Measurements from ENCODE around the gene AIG1. TPM values are rescaled to one million over a fixed set of nuclear protein-coding genes. Genes with fewer than 3 reads are reported as not detected.

AIG1 gene
- total and polyA plus RNA-seq, 2 of the 4 experiments (the other 2 are of a cell fraction), result 21.3 to 27.1 TPM

- Histone ChIP-seq H3K9ac (ENCODE audit: low read depth, low read length) (no peak overlapping the region), H3K4me3 (ENCODE audit: insufficient read depth, low read depth, low read length) (no peak overlapping the region), H3K23ac (ENCODE audit: low read depth, low read length) (no peak overlapping the region), H2AFZ (replicated peaks; ENCODE audit: low read length, poor library complexity) (no peak overlapping the region), H3K4me1 (ENCODE audit: control insufficient read depth, insufficient read depth, low read length) (no peaks in the 10 kb centered on the region), H3K9me3 (ENCODE audit: control insufficient read depth, insufficient read depth, low read length) (0 out of 2 replicates have a peak, but pooled peaks cover 2% of the 10 kb centered on the region), H3K4ac (ENCODE audit: low read depth, low read length) (no peak overlapping the region), H3K27ac (ENCODE audit: insufficient read depth, low read length) (no peak overlapping the region), H4K91ac (ENCODE audit: insufficient read depth, low read depth, low read length) (no peak overlapping the region), H2AK9ac (replicated peaks; ENCODE audit: low read depth, low read length, poor library complexity) (no peak overlapping the region), H3K27me3 (ENCODE audit: control insufficient read depth, insufficient read depth, low read length) (no peaks in the 10 kb centered on the region), H3K56ac (ENCODE audit: extremely low read depth, insufficient read depth, low read length) (no peak overlapping the region), H4K8ac (ENCODE audit: low read depth in 2 of 2, low read length in 2 of 2) (no peak overlapping the region), H2AK5ac (ENCODE audit: low read depth, low read length) (no peak overlapping the region), H3K36me3 (ENCODE audit: control insufficient read depth, insufficient read depth, low read length) (no peaks in the 10 kb centered on the region), H3K9me1 (ENCODE audit: insufficient read depth, low read length) (no peaks in the 10 kb centered on the region), H3K18ac (ENCODE audit: low read depth, low read length) (no peak overlapping the region), H4K20me1 (ENCODE audit: insufficient read depth, low read length) (no peaks in the 10 kb centered on the region), H3K79me1 (ENCODE audit: low read depth in 1 of 2, low read length in 2 of 2) (no peaks in the 10 kb centered on the region), H2BK20ac (ENCODE audit: low read depth, low read length) (no peak overlapping the region), H2BK15ac (ENCODE audit: low read depth, low read length) (no peak overlapping the region), H3K4me2 (ENCODE audit: low read depth, low read length) (no peak overlapping the region), H2BK120ac (ENCODE audit: low read depth, low read length) (no peak overlapping the region), H3K14ac (replicated peaks; ENCODE audit: low read depth, low read length) (no peak overlapping the region), H4K5ac (ENCODE audit: low read depth, low read length) (no peak overlapping the region), H2BK5ac (ENCODE audit: low read depth, low read length, poor library complexity, severe bottlenecking) (no peak overlapping the region)
- no CpG with 5 or more reads among the region's 2 CpGs for WGBS, 2 experiments (ENCODE audit: extremely low coverage in 2 of 2, insufficient read length in 1 of 2)
- dilution Hi-C loops (cut with HindIII; ENCODE audit: low sequenced_read_pairs, unreplicated experiment), result no loop called here
- intact Hi-C loops (cut with micrococcal nuclease), result no loop called here
- no TSS peak for BruUV-seq (replicated peaks)
- ChIA-PET CTCF (no interaction called here), POLR2A (ENCODE audit: unreplicated experiment) (no interaction called here)
- no peak for TF ChIP-seq ELK1 (IDR thresholded peaks at IDR 0.05; ENCODE audit: borderline replicate concordance, low read depth, low read length)
- TF ChIP-seq RCOR1 (IDR thresholded peaks at IDR 0.05; ENCODE audit: insufficient replicate concordance, low read length), result no peak
- TF ChIP-seq NFE2L2 (IDR thresholded peaks at IDR 0.05; ENCODE audit: low read depth, low read length), result no peak
- no peak for TF ChIP-seq MAFK (IDR thresholded peaks at IDR 0.05; ENCODE audit: low read depth, low read length)
- no peak for TF ChIP-seq USF2 (IDR thresholded peaks at IDR 0.05; ENCODE audit: low read depth, low read length)
- TF ChIP-seq MXI1 (IDR thresholded peaks at IDR 0.05; ENCODE audit: borderline replicate concordance, low read depth, low read length), result no peak
- TF ChIP-seq RAD21 (IDR thresholded peaks at IDR 0.05; ENCODE audit: low read length), result no peak
- no peak for TF ChIP-seq CTCF (conservative IDR thresholded peaks at IDR 0.05; ENCODE audit: low read depth, low read length)
- no peak for TF ChIP-seq MAZ (IDR thresholded peaks at IDR 0.05; ENCODE audit: borderline replicate concordance, low read depth, low read length)
- no peak for TF ChIP-seq CEBPB (IDR thresholded peaks at IDR 0.05; ENCODE audit: low read depth, low read length)
- TF ChIP-seq SMC3 (IDR thresholded peaks at IDR 0.05; ENCODE audit: low read depth, low read length), result no peak
- TF ChIP-seq CHD1 (IDR thresholded peaks at IDR 0.05; ENCODE audit: low read depth, low read length), result no peak
- no peak for TF ChIP-seq POLR2A (IDR thresholded peaks at IDR 0.05; ENCODE audit: low read depth, low read length)
- in situ Hi-C loops (cut with MboI; ENCODE audit: low sequenced_read_pairs), result no loop called here
- no peak for DNase-seq
- ATAC-seq (ENCODE audit: low read depth), result no peak
Observed at GRCh38 chr6:143050509-143050908, 10.2 kb upstream of the AIG1 start.
